AG04449 (cell line): ENCODE data around the gene FAM221B.

ENCODE experiments used
- CTCF ChIA-PET: fragments of 350-600 bp; formaldehyde crosslinking; extraction: SDS; loops from one replicate; lab custom pipeline; 2021; ENCODE audit warnings: antibody characterized with exemption; lab: Yijun Ruan, JAX
- POLR2A ChIA-PET: fragments of 400-600, 350-600 bp; formaldehyde crosslinking; extraction: SDS; loops from one replicate; lab custom pipeline; 2020; ENCODE audit warnings: antibody characterized with exemption, inconsistent platforms; lab: Yijun Ruan, JAX
- DNase-seq: peaks from one replicate; pipeline ENCODE4 v3.0.0-alpha.2; 2010; ENCODE audit warnings: low read depth, low spot score
- H3K4me3 ChIP-seq: 2 replicates; pipeline ENCODE4 v1.5.1; 2011; ENCODE audit warnings: low read depth, mild to moderate bottlenecking, control low read depth, low read length
- CTCF ChIP-seq: IDR thresholded peaks from one replicate; pipeline ENCODE4 v1.5.1; 2011; ENCODE audit warnings: mild to moderate bottlenecking, moderate library complexity, low read length, control low read depth, inconsistent platforms; ENCODE audit not compliant: insufficient read depth; ENCODE audit errors: missing control alignments

FAM221B gene

GRCh38 chr9:35828716-35829083 is at the start of gene FAM221B:
Gene FAM221B, minus strand, starts transcription at chr9:35828732. Its CDS starts 2,571 bp downstream, at chr9:35826161.
- peak within 1 kb of the TSS; percentile 69 for H3K4me3 ChIP-seq
- CTCF ChIA-PET, result interaction anchor here (1.1 to 8.0 kb wide), 6 partner anchors 9 to 117 kb away, joined by 6 to 163 read pairs (median 63); partner anchors contain the start of genes NPR2 and SPAG8
- POLR2A ChIA-PET, result no interaction called here
- no peak for TF ChIP-seq CTCF
- DNase-seq, result no peak

- ChIA-PET CTCF (interaction anchor here (0.9 to 3.4 kb wide), 7 partner anchors 9 to 84 kb away, joined by 3 to 33 read pairs (median 4); no protein-coding TSS in a partner anchor), POLR2A (no interaction called here)
- no peak overlapping the region for H3K4me3 ChIP-seq
- TF ChIP-seq CTCF, result no peak
- DNase-seq, result no peak
Observed at GRCh38 chr9:35872505-35872904, 44.0 kb upstream of the FAM221B start.

DNA sequence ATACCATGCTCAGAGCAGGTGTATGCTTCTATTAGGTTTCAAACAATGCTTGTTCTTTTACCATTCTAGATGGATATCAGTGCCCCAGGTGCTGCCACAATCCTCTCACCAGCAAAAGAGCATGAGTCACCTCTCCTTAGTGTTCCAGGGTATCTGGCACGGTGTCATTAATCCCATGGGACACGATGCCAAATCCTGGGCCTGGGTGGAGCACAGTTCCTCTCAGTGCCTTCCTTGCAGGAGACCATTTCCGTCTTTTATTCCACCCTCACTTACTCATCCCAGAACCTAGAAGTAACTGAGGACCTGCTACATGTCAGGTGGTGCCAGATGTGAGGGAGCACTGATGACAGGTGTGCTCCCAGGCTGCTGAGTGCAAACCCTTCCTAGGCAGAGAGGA is 43.0 kb upstream of the FAM221B start:
- ChIA-PET POLR2A (no interaction called here), CTCF (interaction anchor here (0.9 to 3.4 kb wide), 6 partner anchors 10 to 81 kb away, joined by 3 to 33 read pairs (median 4); no protein-coding TSS in a partner anchor)
- H3K4me3 ChIP-seq, result no peak overlapping the region
- DNase-seq, result no peak
- TF ChIP-seq CTCF, result no peak

DNA sequence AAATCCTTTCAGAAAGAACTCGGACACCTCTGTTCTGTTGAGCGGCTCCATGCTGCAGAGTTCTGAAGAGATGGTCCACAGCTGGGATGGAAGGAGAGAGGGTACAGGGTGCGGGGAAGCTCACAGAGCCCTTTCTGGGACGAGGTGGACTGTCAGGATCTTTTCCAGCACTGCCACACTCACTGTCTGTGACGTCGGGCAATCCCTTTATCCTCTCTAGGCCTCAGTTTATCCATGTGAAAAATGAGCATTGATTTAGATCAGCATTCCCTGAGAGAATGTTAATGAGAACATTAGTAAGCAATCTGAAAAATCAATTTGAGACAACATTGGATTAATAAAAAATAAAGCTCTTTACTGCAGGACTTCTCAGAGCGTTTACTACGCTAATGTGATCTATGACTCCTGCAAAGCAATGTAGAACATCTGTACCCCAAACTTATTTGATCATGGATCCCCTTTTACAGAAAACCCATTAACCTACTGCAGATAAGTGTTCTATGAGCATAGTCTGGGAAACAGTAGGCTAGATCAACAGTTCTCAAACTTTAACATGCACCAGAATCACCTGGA is 41.9 kb upstream of the FAM221B start, which contains the start of gene OR13J1:
TSS of gene OR13J1 (minus strand) at position 51 of the 573 bp plus-strand sequence. CDS start at position 51, 0 bp downstream.
- TF ChIP-seq CTCF, result no peak
- ChIA-PET POLR2A (no interaction called here), CTCF (interaction anchor here (0.9 to 3.4 kb wide), 4 partner anchors 11 to 80 kb away, joined by 3 to 33 read pairs (median 4); no protein-coding TSS in a partner anchor)
- DNase-seq, result no peak
- H3K4me3 ChIP-seq, result no peak within 1 kb of the TSS

DNA sequence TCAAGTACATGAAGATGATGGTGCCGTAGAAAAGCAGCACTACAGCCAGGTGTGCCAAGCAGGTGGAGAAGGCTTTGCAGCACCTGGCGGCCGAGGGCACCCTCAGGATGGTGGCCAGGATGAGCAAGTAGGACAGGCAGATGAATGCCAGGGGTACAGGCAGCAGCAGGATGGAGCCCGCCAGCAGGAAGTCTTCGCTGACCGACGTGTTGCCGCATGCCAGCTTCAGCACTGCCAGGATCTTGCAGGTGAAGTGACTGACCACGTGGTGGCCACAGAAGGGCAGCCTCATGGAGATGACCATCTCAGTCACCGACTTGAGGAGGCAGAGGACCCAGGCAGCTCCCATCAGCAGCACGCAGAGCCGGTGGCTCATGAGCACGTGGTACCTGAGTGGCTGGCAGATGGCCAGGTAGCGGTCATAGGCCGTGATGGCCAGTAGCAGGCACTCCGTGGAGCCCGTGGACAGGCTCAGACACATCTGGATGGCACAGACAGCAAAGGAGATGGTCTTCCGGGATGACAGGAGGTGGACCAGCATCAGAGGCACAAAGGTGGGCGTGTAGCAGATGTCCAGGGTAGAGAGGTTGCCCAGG is 41.2 kb upstream of the FAM221B start:
- no peak for DNase-seq
- POLR2A ChIA-PET, result no interaction called here
- H3K4me3 ChIP-seq, result no peak overlapping the region
- TF ChIP-seq CTCF, result no peak
- CTCF ChIA-PET, result interaction anchor here (0.7 to 3.4 kb wide), 4 partner anchors 8 to 79 kb away, joined by 3 to 33 read pairs (median 6); no protein-coding TSS in a partner anchor

DNA sequence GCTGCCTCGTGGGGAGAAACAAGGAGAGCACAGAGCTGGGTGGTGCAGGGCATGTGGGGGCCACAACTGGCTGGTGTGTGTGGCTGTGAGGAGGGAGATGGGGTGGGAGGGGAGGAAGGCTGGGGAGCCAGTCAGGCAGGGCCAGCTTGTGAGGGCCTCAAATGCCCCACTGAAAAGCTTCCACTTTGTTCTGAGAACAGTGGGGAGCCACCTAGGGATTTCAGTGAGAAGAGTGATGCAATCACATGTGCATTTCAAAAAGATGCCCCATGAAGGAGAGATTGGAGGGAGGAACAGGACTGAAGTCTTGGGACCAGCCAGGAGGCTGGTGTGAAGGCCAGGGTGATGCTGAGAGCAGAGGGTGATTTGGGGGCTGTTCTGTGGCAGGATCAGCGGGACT is 40.4 kb upstream of the FAM221B start:
- no peak for TF ChIP-seq CTCF
- ChIA-PET POLR2A (no interaction called here), CTCF (interaction anchor here (0.7 to 1.2 kb wide), 3 partner anchors 9 to 13 kb away, joined by 3 to 7 read pairs (median 5); no protein-coding TSS in a partner anchor)
- H3K4me3 ChIP-seq, result no peak overlapping the region
- no peak for DNase-seq
